C4-2B (cell line): ENCODE results near the gene DNAJB12.

Experiments
- ZFX ChIP-seq: fragments of 450-650 bp; IDR thresholded peaks from 2 replicates; pipeline ENCODE4 v1.6.1; 2017
- TF ChIP-seq, protein P1 (sequence below): fragments of 450-650 bp; conservative IDR thresholded peaks from 2 replicates; pipeline ENCODE4 v1.5.1; 2017; ENCODE audit warnings: mild to moderate bottlenecking

DNA sequence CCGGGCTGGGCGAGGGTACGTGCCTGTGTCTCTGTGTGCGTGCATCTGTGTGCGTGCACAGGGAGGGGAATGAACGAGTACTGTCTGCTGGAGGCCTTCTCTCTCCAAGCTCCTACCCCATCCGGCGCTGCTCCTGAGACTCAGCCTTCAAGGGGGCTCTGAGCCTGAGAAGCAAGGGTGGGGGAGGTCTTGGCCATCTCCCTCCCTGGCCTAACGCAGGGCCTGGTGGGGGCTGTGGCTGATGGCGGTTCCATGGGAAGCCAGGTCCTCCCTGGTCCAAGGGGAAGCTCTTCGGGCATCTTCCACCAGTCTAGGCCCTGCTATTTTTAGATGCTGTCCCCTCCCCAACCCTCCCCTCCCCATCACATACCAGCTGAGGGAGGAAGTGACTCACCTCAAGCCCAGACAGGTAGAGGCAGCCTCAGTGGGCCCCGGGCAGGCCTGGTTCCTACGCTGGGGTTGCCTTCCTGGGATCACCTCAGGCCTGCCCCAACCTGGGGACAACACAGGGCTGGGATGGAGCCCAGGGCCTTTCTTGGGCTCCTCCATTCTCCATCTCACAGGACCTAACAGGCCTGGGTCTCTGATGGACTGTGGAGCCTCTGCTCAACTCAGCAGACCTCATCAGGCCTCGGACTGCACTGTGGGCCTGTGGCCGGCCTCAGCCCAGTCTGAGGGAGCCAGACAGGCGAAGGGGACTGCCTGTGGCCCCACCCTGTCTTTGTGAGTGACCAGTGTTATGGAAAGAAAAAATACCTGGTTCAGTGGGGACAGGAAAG is 32.2 kb downstream of the DNAJB12 start:
- TF ChIP-seq, protein P1, sequence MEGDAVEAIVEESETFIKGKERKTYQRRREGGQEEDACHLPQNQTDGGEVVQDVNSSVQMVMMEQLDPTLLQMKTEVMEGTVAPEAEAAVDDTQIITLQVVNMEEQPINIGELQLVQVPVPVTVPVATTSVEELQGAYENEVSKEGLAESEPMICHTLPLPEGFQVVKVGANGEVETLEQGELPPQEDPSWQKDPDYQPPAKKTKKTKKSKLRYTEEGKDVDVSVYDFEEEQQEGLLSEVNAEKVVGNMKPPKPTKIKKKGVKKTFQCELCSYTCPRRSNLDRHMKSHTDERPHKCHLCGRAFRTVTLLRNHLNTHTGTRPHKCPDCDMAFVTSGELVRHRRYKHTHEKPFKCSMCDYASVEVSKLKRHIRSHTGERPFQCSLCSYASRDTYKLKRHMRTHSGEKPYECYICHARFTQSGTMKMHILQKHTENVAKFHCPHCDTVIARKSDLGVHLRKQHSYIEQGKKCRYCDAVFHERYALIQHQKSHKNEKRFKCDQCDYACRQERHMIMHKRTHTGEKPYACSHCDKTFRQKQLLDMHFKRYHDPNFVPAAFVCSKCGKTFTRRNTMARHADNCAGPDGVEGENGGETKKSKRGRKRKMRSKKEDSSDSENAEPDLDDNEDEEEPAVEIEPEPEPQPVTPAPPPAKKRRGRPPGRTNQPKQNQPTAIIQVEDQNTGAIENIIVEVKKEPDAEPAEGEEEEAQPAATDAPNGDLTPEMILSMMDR: no peak
- TF ChIP-seq ZFX: no peak
